AG04450 (cell line): Measurements from ENCODE around the gene UAP1. TPM values are rescaled to one million over a fixed set of nuclear protein-coding genes. Genes with fewer than 3 reads are reported as not detected.
A peak's percentile ranks its signal among the peaks of the same experiment; 100 is the strongest.

Experiments
- CTCF ChIA-PET: fragments of 300-600, 350-600 bp; formaldehyde crosslinking; extraction: SDS; loops from one replicate; lab custom pipeline; 2022; ENCODE audit warnings: antibody characterized with exemption, inconsistent platforms; lab: Charles Lee
- POLR2A ChIA-PET: fragments of 350-600 bp; formaldehyde crosslinking; extraction: SDS; loops from one replicate; lab custom pipeline; 2021; ENCODE audit warnings: antibody characterized with exemption, inconsistent platforms; lab: Yijun Ruan, JAX
- DNase-seq: peaks from one replicate; pipeline ENCODE4 v3.0.0-alpha.2; 2011; ENCODE audit warnings: low read depth, low spot score
- H3K27ac ChIP-seq: one replicate; pipeline ENCODE4 v1.5.1; 2012; ENCODE audit warnings: low read depth, low read length, control low read depth
- H3K27me3 ChIP-seq: one replicate; pipeline ENCODE4 v1.6.0; 2012; ENCODE audit warnings: low read length; ENCODE audit not compliant: control insufficient read depth, insufficient read depth
- H3K4me3 ChIP-seq: 2 replicates; pipeline ENCODE4 v1.5.1; 2011; ENCODE audit warnings: mild to moderate bottlenecking, low read depth, low read length, control low read depth
- H3K9me3 ChIP-seq: 2 replicates; pipeline ENCODE4 v1.5.1; 2012; ENCODE audit warnings: low read length; ENCODE audit not compliant: control insufficient read depth, insufficient read depth
- CTCF ChIP-seq: IDR thresholded peaks from 2 replicates; pipeline ENCODE4 v1.5.1; 2011; ENCODE audit warnings: low read depth, low read length, control low read depth, inconsistent platforms
- polyA plus RNA-seq: library from polyadenylated mRNA; depleted of rRNA; stranded (reverse); fragments of >200 nt; gene quantifications from 2 replicates; pipeline ENCODE4 v1.2.3, GENCODE V29; 2011

Gene UAP1
- polyA plus RNA-seq, 1 experiment = 85.7 TPM

GRCh38 chr1:162635418-162635817 is 73.9 kb downstream of the UAP1 start:
- DNase-seq = no peak
- H3K9me3 ChIP-seq = no peaks in the 10 kb centered on the region
- peak overlapping the region; percentile 83 for H3K4me3 ChIP-seq
- POLR2A ChIA-PET = interaction anchor here (0.9 kb wide), 1 partner anchor 74 kb away, joined by 3 read pairs; the partner anchor contains the start of gene UAP1
- CTCF ChIA-PET = interaction anchor here (0.6 to 2.5 kb wide), 4 partner anchors 22 to 165 kb away, joined by 3 to 10 read pairs (median 3); no protein-coding TSS in a partner anchor
- H3K27ac ChIP-seq = no peak overlapping the region
- no peaks in the 10 kb centered on the region for H3K27me3 ChIP-seq
- no peak for TF ChIP-seq CTCF

DNA sequence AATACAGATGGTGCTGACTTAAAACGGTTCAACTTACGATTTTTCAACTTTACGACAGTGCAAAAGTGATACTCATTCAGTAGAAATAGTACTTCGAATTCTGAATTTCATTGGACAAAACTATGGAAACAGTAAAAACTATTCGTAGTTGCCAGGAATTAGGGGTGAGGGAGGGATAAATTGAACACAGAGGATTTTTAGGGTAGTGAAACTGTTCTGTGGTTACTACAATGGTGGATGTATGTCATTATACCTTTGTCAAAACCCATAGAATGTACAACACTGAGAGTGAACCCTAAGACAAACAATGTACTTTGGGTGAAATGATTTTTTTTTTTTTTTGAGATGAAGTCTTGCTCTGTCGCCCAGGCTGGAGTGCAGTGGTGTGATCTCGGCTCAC is 78.2 kb downstream of the UAP1 start:
- Histone ChIP-seq H3K27me3 (no peaks in the 10 kb centered on the region), H3K4me3 (no peak overlapping the region), H3K9me3 (no peaks in the 10 kb centered on the region), H3K27ac (no peak overlapping the region)
- CTCF ChIA-PET = interaction anchor here (1.0 kb wide), 1 partner anchor 26 kb away, joined by 6 read pairs; no protein-coding TSS in a partner anchor
- POLR2A ChIA-PET = no interaction called here
- DNase-seq = no peak
- no peak for TF ChIP-seq CTCF

GRCh38 chr1:162641114-162641513 is 79.6 kb downstream of the UAP1 start:
- Histone ChIP-seq H3K27me3 (no peaks in the 10 kb centered on the region), H3K4me3 (no peak overlapping the region), H3K9me3 (no peaks in the 10 kb centered on the region), H3K27ac (no peak overlapping the region)
- CTCF ChIA-PET = interaction anchor here (1.7 kb wide), 1 partner anchor 28 kb away, joined by 5 read pairs; no protein-coding TSS in a partner anchor
- DNase-seq = no peak
- no peak for TF ChIP-seq CTCF
- POLR2A ChIA-PET = no interaction called here

GRCh38 chr1:162644986-162645314 is 83.4 kb downstream of the UAP1 start:
- Histone ChIP-seq H3K27me3 (no peaks in the 10 kb centered on the region), H3K27ac (no peak overlapping the region), H3K4me3 (no peak overlapping the region), H3K9me3 (no peaks in the 10 kb centered on the region)
- ChIA-PET CTCF (no interaction called here), POLR2A (interaction anchor here (0.7 to 0.8 kb wide), 2 partner anchors 15 to 51 kb away, joined by 3 read pairs; no protein-coding TSS in a partner anchor)
- DNase-seq = no peak
- no peak for TF ChIP-seq CTCF

- POLR2A ChIA-PET = no interaction called here
- CTCF ChIA-PET = interaction anchor here (0.7 kb wide), 1 partner anchor 32 kb away, joined by 3 read pairs; no protein-coding TSS in a partner anchor
- H3K27ac ChIP-seq = no peak overlapping the region
- no peaks in the 10 kb centered on the region for H3K9me3 ChIP-seq
- DNase-seq = no peak
- no peak for TF ChIP-seq CTCF
- H3K27me3 ChIP-seq = no peaks in the 10 kb centered on the region
- H3K4me3 ChIP-seq = no peak overlapping the region
These were observed 84.1 kb downstream of the UAP1 start for GRCh38 chr1:162645666-162646065.
